ENCODE data around the gene NUDT1. TPM values are rescaled to one million over a fixed set of nuclear protein-coding genes. Genes with fewer than 3 reads are reported as not detected.

The NUDT1 gene
- polyA plus RNA-seq, 3 donors, result 11.7 to 26.1 (median 17.9) TPM

GRCh38 chr7:2274666-2275065 is 32.6 kb downstream of the NUDT1 start:
- 82 to 89% (median 87%) methylated on average over 7 of the region's 7 CpGs for WGBS, 3 donors
- H3K27ac ChIP-seq (ENCODE audit: low read depth, low read length), result no peak overlapping the region

GRCh38 chr7:2275101-2275500 is 33.1 kb downstream of the NUDT1 start:
- no peak overlapping the region for H3K27ac ChIP-seq (ENCODE audit: low read depth, low read length)
- WGBS, 3 donors, result 89 to 94% (median 89%) methylated on average over 18 of the region's 18 CpGs

DNA sequence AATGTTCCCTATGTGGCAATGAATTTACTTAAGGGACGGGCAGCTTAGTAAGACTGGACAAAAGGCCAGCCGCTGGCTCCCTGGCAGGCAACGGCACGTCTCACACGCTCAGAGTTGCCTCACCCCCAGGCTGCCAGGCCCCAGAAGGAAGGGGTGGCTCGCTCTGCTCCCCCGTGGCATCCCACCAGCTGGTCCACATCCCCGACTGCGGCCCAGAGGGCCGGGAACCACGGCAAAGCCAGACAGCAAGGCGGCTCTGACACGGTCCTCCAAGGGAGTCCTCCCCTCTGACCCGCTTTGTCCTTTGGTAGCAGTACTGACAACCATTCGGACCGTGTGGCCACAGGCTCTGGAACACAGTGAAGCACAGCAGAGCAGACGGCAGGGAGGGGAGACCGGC is 34.1 kb downstream of the NUDT1 start:
- 83 to 90% (median 87%) methylated on average over 18 of the region's 18 CpGs for WGBS, 3 donors
- no peak overlapping the region for H3K27ac ChIP-seq (ENCODE audit: low read depth, low read length)

GRCh38 chr7:2278026-2278425 is 36.0 kb downstream of the NUDT1 start:
- WGBS, 3 donors, result 86 to 97% (median 95%) methylated on average over 11 of the region's 11 CpGs
- no peak overlapping the region for H3K27ac ChIP-seq (ENCODE audit: low read depth, low read length)

DNA sequence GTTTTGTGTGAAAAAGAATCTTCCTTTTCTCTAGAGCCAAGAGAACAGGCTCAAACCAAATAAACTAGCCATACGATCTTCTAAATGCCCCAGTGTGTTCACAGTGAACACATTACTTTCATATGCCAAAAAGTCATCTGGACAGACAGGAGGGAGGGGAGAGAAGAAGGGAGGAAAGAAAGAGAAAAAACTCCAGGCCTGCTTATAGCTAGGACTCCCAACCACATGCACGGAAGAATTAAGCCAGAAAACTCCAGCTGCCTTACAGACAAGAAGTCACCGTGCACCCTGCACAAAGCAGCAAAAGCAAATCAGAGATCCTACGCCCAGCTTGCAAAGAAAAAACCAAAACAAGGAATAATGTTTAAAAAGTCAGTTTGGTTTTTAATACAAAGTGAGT is 37.9 kb downstream of the NUDT1 start:
- no peak overlapping the region for H3K27ac ChIP-seq (ENCODE audit: low read depth, low read length)
- 47 to 60% (median 59%) methylated on average over 4 of the region's 4 CpGs for WGBS, 3 donors

DNA sequence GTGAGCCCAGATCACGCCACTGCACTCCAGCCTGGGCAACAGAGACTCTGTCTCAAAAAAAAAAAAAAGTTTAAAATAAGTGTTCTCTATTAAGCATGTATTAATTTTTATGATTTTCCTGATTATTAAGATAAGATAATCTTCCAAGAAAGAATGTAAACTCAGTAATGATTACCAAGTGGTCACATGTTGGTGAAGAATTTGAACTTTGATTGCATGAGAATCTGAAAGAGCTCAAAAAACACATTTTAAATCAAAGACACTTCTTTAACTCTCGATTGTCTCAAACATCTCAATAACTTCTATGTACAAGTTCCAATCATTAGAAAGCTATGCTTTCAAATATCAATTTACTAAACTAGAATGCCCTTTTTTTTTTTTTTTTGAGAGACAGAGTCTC is 38.4 kb downstream of the NUDT1 start:
- 61 to 69% (median 68%) methylated on average over 2 of the region's 2 CpGs for WGBS, 3 donors
- no peak overlapping the region for H3K27ac ChIP-seq (ENCODE audit: low read depth, low read length)

DNA sequence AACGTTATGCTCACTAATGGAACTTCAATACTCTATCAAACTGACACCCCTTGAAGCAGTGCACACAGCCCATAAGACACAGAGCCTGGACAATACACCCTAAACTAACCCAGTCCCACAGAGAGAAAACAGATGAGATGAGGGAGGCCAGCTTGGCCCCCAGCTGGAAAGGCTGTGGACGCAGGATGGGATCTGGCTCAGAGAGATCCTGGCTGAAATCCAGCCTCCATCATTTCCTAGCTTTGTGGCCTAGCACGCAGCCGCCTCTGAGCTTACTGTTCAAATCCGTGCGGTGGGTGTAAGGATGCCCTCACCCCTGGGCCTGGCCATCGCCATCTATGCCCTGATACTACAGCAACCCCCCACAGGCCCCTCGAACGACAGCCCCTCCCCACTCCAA is 39.5 kb downstream of the NUDT1 start:
- 41 to 75% (median 42%) methylated on average over 9 of the region's 9 CpGs for WGBS, 3 donors
- H3K27ac ChIP-seq (ENCODE audit: low read depth, low read length), result no peak overlapping the region

GRCh38 chr7:2282185-2282751 is 40.2 kb downstream of the NUDT1 start:
- 81 to 86% (median 85%) methylated on average over 14 of the region's 14 CpGs for WGBS, 3 donors
- no peak overlapping the region for H3K27ac ChIP-seq (ENCODE audit: low read depth, low read length)

DNA sequence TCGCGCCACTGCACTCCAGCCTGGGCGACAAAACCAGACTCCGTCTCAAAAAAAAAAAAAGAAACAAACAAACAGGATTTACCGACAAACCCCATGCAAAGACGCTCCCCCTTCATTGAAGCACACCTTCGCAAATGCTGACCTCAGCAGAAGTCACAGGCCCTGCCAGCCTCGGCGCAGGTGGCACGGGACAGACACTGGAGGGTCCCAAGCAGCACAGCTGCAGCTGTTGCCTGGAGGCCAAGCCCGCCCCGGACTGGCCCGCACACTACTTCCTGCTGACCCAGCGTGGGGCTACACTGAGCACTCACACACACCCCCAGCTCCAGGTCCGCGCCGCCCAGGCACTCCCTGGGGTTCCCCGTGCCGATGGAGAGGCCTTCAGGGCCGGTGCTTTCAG is 41.0 kb downstream of the NUDT1 start:
- 92 to 95% (median 95%) methylated on average over 18 to 20 of the region's 20 CpGs for WGBS, 3 donors
- no peak overlapping the region for H3K27ac ChIP-seq (ENCODE audit: low read depth, low read length)

DNA sequence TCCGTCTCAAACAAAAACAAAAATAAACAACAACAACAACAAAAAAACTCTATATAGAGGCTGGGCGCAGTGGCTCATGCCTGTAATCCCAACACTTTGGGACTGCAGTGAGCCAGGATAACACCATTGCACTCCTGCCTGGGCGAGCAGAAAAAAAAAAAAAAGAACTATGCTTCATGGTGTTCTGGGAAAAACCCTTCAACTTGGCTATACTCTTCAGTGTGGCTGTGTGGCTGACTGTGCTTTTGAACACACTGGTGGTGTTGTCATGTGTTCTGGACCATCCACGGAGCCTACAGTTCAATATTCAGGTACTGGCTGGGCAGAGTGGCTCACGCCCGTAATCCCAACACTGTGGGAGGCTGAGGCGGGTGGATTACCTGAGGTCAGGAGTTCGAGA is 45.7 kb downstream of the NUDT1 start:
- 90 to 97% (median 94%) methylated on average over 8 of the region's 8 CpGs for WGBS, 3 donors
- H3K27ac ChIP-seq (ENCODE audit: low read depth, low read length), result no peak overlapping the region

- no peak overlapping the region for H3K27ac ChIP-seq (ENCODE audit: low read depth, low read length)
- WGBS, 3 donors, result 90 to 94% (median 93%) methylated on average over 8 of the region's 8 CpGs
These were observed 46.5 kb downstream of the NUDT1 start for GRCh38 chr7:2288503-2288902.

GRCh38 chr7:2289111-2289586 is 47.1 kb downstream of the NUDT1 start:
- no peak overlapping the region for H3K27ac ChIP-seq (ENCODE audit: low read depth, low read length)
- WGBS, 3 donors, result 63 to 86% (median 71%) methylated on average over 20 of the region's 20 CpGs

DNA sequence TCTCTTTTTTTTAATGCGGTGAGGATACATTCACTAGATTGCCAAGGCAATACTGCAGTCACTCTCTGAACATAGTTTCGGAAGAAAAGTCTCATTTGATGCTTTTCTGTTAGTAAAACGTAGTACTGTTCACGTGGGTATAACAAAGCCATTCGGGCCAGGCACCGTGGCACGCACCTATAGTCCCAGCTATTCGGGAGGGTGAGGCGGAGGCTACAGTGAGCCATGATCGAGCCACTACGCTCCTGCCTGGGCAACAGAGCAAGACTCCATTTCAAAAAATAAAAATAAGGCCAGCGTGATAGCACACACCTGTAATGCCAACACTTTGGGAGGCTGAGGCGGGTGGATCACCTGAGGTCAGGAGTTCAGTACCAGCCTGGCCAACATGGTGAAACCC is 47.6 kb downstream of the NUDT1 start:
- H3K27ac ChIP-seq (ENCODE audit: low read depth, low read length), result no peak overlapping the region
- WGBS, 3 donors, result 80 to 91% (median 86%) methylated on average over 13 of the region's 13 CpGs

DNA sequence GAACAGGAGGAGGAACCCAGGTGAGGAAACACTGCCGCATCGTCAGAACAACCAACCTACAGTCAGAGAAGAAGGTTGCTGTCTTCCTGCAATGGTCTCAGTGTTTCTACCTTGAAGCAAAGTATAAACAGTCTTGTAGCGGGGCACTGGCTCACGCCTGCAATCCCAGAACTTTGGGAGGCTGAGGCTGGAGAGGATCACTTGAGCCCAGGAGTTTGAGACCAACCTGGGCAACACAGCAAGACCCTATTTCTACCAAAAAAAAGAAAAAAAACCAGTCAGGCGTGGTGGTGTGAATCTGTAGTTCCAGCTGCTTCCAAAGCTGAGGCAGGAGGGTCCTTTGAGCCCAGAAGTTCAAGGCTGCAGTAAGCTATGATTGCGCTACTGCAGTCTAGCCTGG is 48.9 kb downstream of the NUDT1 start:
- 93 to 94% (median 93%) methylated on average over 6 of the region's 6 CpGs for WGBS, 3 donors
- H3K27ac ChIP-seq (ENCODE audit: low read depth, low read length), result no peak overlapping the region

- 73 to 81% (median 79%) methylated on average over 6 of the region's 6 CpGs for WGBS, 3 donors
- no peak overlapping the region for H3K27ac ChIP-seq (ENCODE audit: low read depth, low read length)
These were observed 54.1 kb downstream of the NUDT1 start for GRCh38 chr7:2295936-2296620.

- H3K27ac ChIP-seq (ENCODE audit: low read depth, low read length), result no peak overlapping the region
- 95 to 98% (median 98%) methylated on average over 6 of the region's 6 CpGs for WGBS, 3 donors
These were observed 54.8 kb downstream of the NUDT1 start for GRCh38 chr7:2296832-2297231.

GRCh38 chr7:2299131-2299829 is 57.3 kb downstream of the NUDT1 start:
- H3K27ac ChIP-seq (ENCODE audit: low read depth, low read length), result no peak overlapping the region
- 56 to 82% (median 63%) methylated on average over 18 of the region's 18 CpGs for WGBS, 3 donors

- 39 to 73% (median 50%) methylated on average over 9 of the region's 9 CpGs for WGBS, 3 donors
- H3K27ac ChIP-seq (ENCODE audit: low read depth, low read length), result no peak overlapping the region
These were observed 58.0 kb downstream of the NUDT1 start for GRCh38 chr7:2299870-2300512.
